Measurements from ENCODE around the gene D2HGDH.
"Not testable (repeated sequence)": the region's sequence is repeated elsewhere in the genome, so short reads cannot be mapped to it uniquely, and the experiment has no call there.

Gene D2HGDH

DNA sequence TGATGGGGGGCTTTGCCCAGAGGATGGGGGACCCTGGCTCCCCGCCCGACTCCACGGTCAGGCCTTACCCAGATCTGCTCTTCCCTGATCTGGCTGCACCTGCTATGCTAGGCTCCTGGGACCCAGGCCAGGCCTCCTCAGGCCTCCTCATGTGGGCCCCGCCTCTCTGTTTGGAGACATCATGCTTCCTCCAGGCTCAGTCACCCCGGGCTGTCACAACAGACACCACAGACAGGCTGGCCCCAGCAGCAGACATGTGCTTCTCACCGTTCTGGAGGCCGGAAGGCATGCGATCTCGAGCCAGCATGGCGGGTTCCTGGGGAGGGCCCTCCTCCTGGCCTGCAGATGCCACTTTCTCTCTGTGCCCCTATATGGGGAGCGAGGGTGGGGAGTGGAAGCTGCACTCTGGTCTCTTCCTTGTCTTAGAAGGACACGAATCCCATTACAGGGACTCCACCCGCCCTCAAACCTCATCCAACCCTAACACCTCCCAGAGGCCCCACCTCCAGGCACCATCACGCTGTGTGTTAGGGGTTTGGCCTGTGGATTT, 63.7 kb downstream of the D2HGDH start:
- Histone ChIP-seq H3F3A (ENCODE audit: insufficient read depth, low read length) (no peaks in the 10 kb centered on the region), H3K4me1 (ENCODE audit: low read length) (no peaks in the 10 kb centered on the region), H3K9me2 (replicated peaks; ENCODE audit: insufficient read depth, low read length) (no peaks in the 10 kb centered on the region), H2AFZ (ENCODE audit: low read length) (no peak overlapping the region), H3K79me2 (ENCODE audit: low read length) (no peaks in the 10 kb centered on the region), H4K20me1 (ENCODE audit: insufficient read depth, low read length) (no peaks in the 10 kb centered on the region), H3K36me3 (replicated peaks; ENCODE audit: insufficient read depth, low read length) (no peaks in the 10 kb centered on the region), H3K4me2 (ENCODE audit: low read depth, low read length) (no peak overlapping the region), H3K27me3 (replicated peaks; ENCODE audit: insufficient read depth, low read length) (peaks cover 31% of the 10 kb centered on the region), H3K9ac (ENCODE audit: low read length) (no peak overlapping the region), H3K9me3 (replicated peaks; ENCODE audit: insufficient read depth, low read length) (no peaks in the 10 kb centered on the region), H3K4me3 (ENCODE audit: low read length) (no peak overlapping the region), H3K27ac (ENCODE audit: low read length) (no peak overlapping the region)
- DNase-seq, result no peak
- TF ChIP-seq EZH2 (optimal IDR thresholded peaks at IDR 0.05; ENCODE audit: low read depth, low read length), result no peak
- TF ChIP-seq, protein P1, sequence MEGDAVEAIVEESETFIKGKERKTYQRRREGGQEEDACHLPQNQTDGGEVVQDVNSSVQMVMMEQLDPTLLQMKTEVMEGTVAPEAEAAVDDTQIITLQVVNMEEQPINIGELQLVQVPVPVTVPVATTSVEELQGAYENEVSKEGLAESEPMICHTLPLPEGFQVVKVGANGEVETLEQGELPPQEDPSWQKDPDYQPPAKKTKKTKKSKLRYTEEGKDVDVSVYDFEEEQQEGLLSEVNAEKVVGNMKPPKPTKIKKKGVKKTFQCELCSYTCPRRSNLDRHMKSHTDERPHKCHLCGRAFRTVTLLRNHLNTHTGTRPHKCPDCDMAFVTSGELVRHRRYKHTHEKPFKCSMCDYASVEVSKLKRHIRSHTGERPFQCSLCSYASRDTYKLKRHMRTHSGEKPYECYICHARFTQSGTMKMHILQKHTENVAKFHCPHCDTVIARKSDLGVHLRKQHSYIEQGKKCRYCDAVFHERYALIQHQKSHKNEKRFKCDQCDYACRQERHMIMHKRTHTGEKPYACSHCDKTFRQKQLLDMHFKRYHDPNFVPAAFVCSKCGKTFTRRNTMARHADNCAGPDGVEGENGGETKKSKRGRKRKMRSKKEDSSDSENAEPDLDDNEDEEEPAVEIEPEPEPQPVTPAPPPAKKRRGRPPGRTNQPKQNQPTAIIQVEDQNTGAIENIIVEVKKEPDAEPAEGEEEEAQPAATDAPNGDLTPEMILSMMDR (IDR thresholded peaks at IDR 0.05; ENCODE audit: low read length), result no peak
- TF ChIP-seq EZH2phosphoT487 (IDR thresholded peaks at IDR 0.05; ENCODE audit: low read length), result no peak

DNA sequence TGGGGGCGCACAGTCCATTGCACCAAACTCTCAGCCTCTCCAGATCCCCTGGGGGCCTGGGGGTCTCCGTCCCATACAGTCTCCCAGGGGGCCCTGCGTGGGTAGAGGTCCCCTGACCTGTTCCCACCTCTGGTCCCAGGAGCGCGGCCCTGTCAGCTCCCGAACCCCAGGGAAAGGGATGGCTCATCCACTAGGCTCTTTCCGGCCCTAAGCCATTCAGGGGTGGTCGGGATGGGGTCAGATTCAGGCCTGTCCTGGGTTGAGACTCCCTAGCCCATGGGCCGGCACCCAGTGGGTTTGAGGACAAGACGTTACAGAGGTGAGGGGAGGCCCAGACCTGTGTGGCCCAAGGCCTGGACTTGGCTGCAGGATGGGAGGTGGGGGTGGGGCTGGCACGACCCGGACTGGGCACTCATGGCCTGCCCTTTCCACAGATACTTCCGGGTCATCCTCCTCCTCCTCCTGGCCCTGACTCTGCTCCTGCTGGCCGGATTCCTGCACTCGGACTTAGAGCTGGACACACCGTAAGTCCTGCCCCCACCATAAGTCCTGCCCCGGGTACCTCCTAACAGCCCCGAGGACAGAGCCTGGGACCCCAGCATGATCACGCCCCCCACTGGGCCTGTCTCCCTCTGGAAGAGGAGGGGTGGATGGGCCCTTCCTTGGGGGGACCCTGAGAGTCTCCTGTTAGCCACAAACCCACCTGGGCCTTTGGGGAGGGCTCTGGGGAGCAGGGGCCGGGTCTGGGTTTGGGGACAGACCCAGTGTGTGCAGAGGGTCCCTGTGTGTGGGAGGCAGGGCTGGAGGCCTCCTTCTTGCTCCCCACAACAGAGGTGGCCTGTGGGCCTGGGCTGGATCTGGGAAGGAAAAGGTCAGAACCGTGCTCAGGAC, 64.4 kb downstream of the D2HGDH start:
- Histone ChIP-seq H3K9ac (ENCODE audit: low read length) (no peak overlapping the region), H3K27ac (ENCODE audit: low read length) (no peak overlapping the region)

GRCh38 chr2:241799522-241800197, 65.2 kb downstream of the D2HGDH start:
- no peak for DNase-seq
- Histone ChIP-seq H3K36me3 (replicated peaks; ENCODE audit: insufficient read depth, low read length) (no peaks in the 10 kb centered on the region), H3K9me2 (replicated peaks; ENCODE audit: insufficient read depth, low read length) (no peaks in the 10 kb centered on the region), H3K27ac (ENCODE audit: low read length) (no peak overlapping the region), H3K9me3 (replicated peaks; ENCODE audit: insufficient read depth, low read length) (no peaks in the 10 kb centered on the region), H3K9ac (ENCODE audit: low read length) (no peak overlapping the region), H2AFZ (ENCODE audit: low read length) (no peak overlapping the region), H3K4me2 (ENCODE audit: low read depth, low read length) (no peak overlapping the region), H3F3A (ENCODE audit: insufficient read depth, low read length) (no peaks in the 10 kb centered on the region), H4K20me1 (ENCODE audit: insufficient read depth, low read length) (no peaks in the 10 kb centered on the region), H3K4me3 (ENCODE audit: low read length) (no peak overlapping the region), H3K4me1 (ENCODE audit: low read length) (no peaks in the 10 kb centered on the region), H3K27me3 (replicated peaks; ENCODE audit: insufficient read depth, low read length) (peaks cover 41% of the 10 kb centered on the region), H3K79me2 (ENCODE audit: low read length) (no peaks in the 10 kb centered on the region)
- TF ChIP-seq EZH2phosphoT487 (IDR thresholded peaks at IDR 0.05; ENCODE audit: low read length) (no peak), EZH2 (optimal IDR thresholded peaks at IDR 0.05; ENCODE audit: low read depth, low read length) (no peak)
- TF ChIP-seq, protein P1 (IDR thresholded peaks at IDR 0.05; ENCODE audit: low read length), result no peak

More for the DNA sequence above, 64.4 kb downstream of the D2HGDH start:
- H3K27me3 ChIP-seq (replicated peaks; ENCODE audit: insufficient read depth, low read length), result peaks cover 33% of the 10 kb centered on the region
- H3K4me2 ChIP-seq (ENCODE audit: low read depth, low read length), result no peak overlapping the region
- H3K79me2 ChIP-seq (ENCODE audit: low read length), result no peaks in the 10 kb centered on the region
- TF ChIP-seq EZH2phosphoT487 (IDR thresholded peaks at IDR 0.05; ENCODE audit: low read length), result no peak
- no peaks in the 10 kb centered on the region for H3F3A ChIP-seq (ENCODE audit: insufficient read depth, low read length)
- no peak overlapping the region for H3K4me3 ChIP-seq (ENCODE audit: low read length)
- H3K4me1 ChIP-seq (ENCODE audit: low read length), result no peaks in the 10 kb centered on the region
- no peak overlapping the region for H2AFZ ChIP-seq (ENCODE audit: low read length)
- no peaks in the 10 kb centered on the region for H3K36me3 ChIP-seq (replicated peaks; ENCODE audit: insufficient read depth, low read length)
- H3K9me2 ChIP-seq (replicated peaks; ENCODE audit: insufficient read depth, low read length), result no peaks in the 10 kb centered on the region
- DNase-seq, result no peak
- H4K20me1 ChIP-seq (ENCODE audit: insufficient read depth, low read length), result no peaks in the 10 kb centered on the region
- no peaks in the 10 kb centered on the region for H3K9me3 ChIP-seq (replicated peaks; ENCODE audit: insufficient read depth, low read length)

GRCh38 chr2:241800198-241800903, 65.9 kb downstream of the D2HGDH start:
- H3F3A ChIP-seq (ENCODE audit: insufficient read depth, low read length); H3K79me2 ChIP-seq (ENCODE audit: low read length); H3K27ac ChIP-seq (ENCODE audit: low read length); H2AFZ ChIP-seq (ENCODE audit: low read length); H3K9me3 ChIP-seq (replicated peaks; ENCODE audit: insufficient read depth, low read length); DNase-seq; H3K4me1 ChIP-seq (ENCODE audit: low read length); H3K36me3 ChIP-seq (replicated peaks; ENCODE audit: insufficient read depth, low read length); H3K4me2 ChIP-seq (ENCODE audit: low read depth, low read length); H3K4me3 ChIP-seq (ENCODE audit: low read length); H4K20me1 ChIP-seq (ENCODE audit: insufficient read depth, low read length); H3K9me2 ChIP-seq (replicated peaks; ENCODE audit: insufficient read depth, low read length); H3K9ac ChIP-seq (ENCODE audit: low read length): not testable (repeated sequence)
- H3K27me3 ChIP-seq (replicated peaks; ENCODE audit: insufficient read depth, low read length), result peaks cover 42% of the 10 kb centered on the region
